PC-9 (cell line): ENCODE results near the gene SDHC.

Experiments used
- CTCF ChIP-seq: fragments of 200-600 bp; sonication (generic); conservative IDR thresholded peaks from 2 replicates; pipeline ENCODE4 v1.6.1; 2017; ENCODE audit warnings: mixed run types, antibody characterized with exemption, mild to moderate bottlenecking, moderate library complexity
- EZH2 ChIP-seq: fragments of 200-600 bp; sonication (generic); IDR thresholded peaks from 2 replicates; pipeline ENCODE4 v1.8.0; 2017; ENCODE audit warnings: antibody characterized with exemption, low read depth

DNA sequence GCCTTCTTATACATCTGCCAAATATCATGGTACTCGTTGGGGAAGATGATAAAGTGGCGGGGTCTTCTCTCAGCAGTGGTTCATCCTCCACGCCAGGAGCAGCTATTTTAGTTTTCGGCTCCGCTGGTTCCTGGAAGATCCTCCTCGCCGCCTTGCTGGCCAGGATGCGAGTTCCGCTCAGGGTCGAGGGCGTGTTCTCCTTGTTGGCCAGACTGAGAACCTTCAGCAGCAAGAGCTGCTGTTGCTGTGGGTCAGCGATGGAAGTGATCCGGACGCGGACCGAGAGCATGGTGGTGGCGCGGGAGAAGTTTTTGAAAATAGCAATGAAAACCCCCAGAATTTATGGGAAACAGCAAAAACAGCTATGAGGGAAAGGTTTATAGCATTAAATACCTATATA lies 64.9 kb downstream of the SDHC start:
- TF ChIP-seq EZH2 = no peak
- no peak for TF ChIP-seq CTCF
